Adipocyte (in vitro differentiated cells): ENCODE data around the gene SUSD6.

Experiments used
- DNase-seq: peaks from one replicate; pipeline ENCODE4 v3.0.0-alpha.2; 2015; ENCODE audit warnings: low read depth
- H3K27me3 ChIP-seq: replicated peaks from 2 replicates; pipeline ENCODE4 v1.7.0; 2013; ENCODE audit warnings: mild to moderate bottlenecking, low read length, moderate library complexity; ENCODE audit not compliant: control insufficient read depth, insufficient read depth
- H3K36me3 ChIP-seq: 2 replicates; pipeline ENCODE4 v1.7.0; 2013; ENCODE audit warnings: low read length, mild to moderate bottlenecking, moderate library complexity; ENCODE audit not compliant: control insufficient read depth, insufficient read depth, severe bottlenecking
- H3K4me1 ChIP-seq: 2 replicates; pipeline ENCODE4 v1.7.0; 2013; ENCODE audit warnings: mild to moderate bottlenecking, low read length, moderate library complexity; ENCODE audit not compliant: control insufficient read depth, insufficient read depth
- H3K4me3 ChIP-seq: 2 replicates; pipeline ENCODE4 v1.7.0; 2013; ENCODE audit warnings: mild to moderate bottlenecking, low read length, moderate library complexity
- H3K9ac ChIP-seq: 2 replicates; pipeline ENCODE4 v1.7.0; 2013; ENCODE audit warnings: mild to moderate bottlenecking, low read length, moderate library complexity
- H3K9me3 ChIP-seq: 2 replicates; pipeline ENCODE4 v1.7.0; 2013; ENCODE audit warnings: mild to moderate bottlenecking, low read length, moderate library complexity; ENCODE audit not compliant: control insufficient read depth

The SUSD6 gene, protein sequence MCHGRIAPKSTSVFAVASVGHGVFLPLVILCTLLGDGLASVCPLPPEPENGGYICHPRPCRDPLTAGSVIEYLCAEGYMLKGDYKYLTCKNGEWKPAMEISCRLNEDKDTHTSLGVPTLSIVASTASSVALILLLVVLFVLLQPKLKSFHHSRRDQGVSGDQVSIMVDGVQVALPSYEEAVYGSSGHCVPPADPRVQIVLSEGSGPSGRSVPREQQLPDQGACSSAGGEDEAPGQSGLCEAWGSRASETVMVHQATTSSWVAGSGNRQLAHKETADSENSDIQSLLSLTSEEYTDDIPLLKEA

GRCh38 chr14:69611172-69612013 lies at the start of gene SUSD6:
Gene SUSD6 (plus strand): TSS chr14:69611596. CDS start chr14:69658593, 46,997 bp downstream.
- Histone ChIP-seq H3K27me3 (no peaks in the 10 kb centered on the region), H3K4me1 (peaks cover 61% of the 10 kb centered on the region), H3K9ac (peak within 1 kb of the TSS; percentile 94), H3K36me3 (no peaks in the 10 kb centered on the region), H3K9me3 (no peaks in the 10 kb centered on the region), H3K4me3 (peak within 1 kb of the TSS; percentile 94)
- DNase-seq = peak; percentile 96

- Histone ChIP-seq H3K36me3 (no peaks in the 10 kb centered on the region), H3K4me3 (no peak overlapping the region), H3K4me1 (no peaks in the 10 kb centered on the region), H3K9me3 (no peaks in the 10 kb centered on the region), H3K9ac (no peak overlapping the region), H3K27me3 (peaks cover 83% of the 10 kb centered on the region)
- no peak for DNase-seq
Measured at GRCh38 chr14:69561893-69562292, 49.5 kb upstream of the SUSD6 start.

DNA sequence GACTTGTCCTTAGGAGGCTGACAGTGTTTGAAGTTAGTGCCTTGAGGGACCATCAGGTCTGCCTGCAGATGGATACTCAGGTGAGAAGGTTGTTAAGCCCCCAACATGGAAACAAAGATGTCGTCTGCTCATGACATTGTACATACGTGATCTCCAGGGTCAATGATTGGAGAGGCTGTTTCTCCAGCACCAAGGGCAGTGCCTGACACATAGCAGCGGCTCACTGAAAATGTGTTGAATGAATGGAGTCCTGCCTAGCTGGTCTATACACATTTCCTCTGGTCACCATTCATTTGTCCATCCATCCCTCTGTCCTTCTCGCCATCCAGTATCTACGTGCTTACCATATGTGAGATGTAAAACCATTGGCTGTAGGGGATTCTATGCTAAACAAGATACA lies 43.8 kb upstream of the SUSD6 start:
- no peak for DNase-seq
- Histone ChIP-seq H3K9ac (no peak overlapping the region), H3K4me1 (no peaks in the 10 kb centered on the region), H3K27me3 (peaks cover 87% of the 10 kb centered on the region), H3K36me3 (no peaks in the 10 kb centered on the region), H3K4me3 (no peak overlapping the region), H3K9me3 (no peaks in the 10 kb centered on the region)

DNA sequence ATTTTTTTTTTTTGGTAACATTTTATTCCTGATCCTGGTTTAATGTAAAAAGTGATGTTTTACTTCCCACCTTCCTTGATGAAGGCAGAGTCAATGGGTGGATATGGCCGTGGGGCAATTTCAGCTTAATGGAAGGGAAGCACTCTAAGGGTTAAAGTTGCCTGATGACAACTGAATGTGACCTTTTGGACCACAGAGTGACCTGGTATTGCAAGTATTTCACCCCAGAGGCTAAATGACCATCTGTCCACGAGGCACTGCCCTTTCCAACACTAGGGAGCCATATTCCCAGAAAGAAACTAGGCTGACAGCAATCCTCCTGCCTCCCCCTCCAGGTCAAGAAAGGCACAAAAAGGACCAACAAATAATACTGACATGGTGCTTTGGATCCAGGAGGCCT lies 41.5 kb upstream of the SUSD6 start:
- Histone ChIP-seq H3K9me3 (no peaks in the 10 kb centered on the region), H3K4me3 (no peak overlapping the region), H3K4me1 (no peaks in the 10 kb centered on the region), H3K36me3 (no peaks in the 10 kb centered on the region), H3K27me3 (peaks cover 84% of the 10 kb centered on the region), H3K9ac (no peak overlapping the region)
- DNase-seq = no peak

- H3K27me3 ChIP-seq = peaks cover 82% of the 10 kb centered on the region
- H3K36me3 ChIP-seq = no peaks in the 10 kb centered on the region
- H3K9ac ChIP-seq = no peak overlapping the region
- H3K9me3 ChIP-seq = no peaks in the 10 kb centered on the region
- no peaks in the 10 kb centered on the region for H3K4me1 ChIP-seq
- DNase-seq = no peak
- H3K4me3 ChIP-seq = no peak overlapping the region
Measured at GRCh38 chr14:69570836-69571330, 40.5 kb upstream of the SUSD6 start.

DNA sequence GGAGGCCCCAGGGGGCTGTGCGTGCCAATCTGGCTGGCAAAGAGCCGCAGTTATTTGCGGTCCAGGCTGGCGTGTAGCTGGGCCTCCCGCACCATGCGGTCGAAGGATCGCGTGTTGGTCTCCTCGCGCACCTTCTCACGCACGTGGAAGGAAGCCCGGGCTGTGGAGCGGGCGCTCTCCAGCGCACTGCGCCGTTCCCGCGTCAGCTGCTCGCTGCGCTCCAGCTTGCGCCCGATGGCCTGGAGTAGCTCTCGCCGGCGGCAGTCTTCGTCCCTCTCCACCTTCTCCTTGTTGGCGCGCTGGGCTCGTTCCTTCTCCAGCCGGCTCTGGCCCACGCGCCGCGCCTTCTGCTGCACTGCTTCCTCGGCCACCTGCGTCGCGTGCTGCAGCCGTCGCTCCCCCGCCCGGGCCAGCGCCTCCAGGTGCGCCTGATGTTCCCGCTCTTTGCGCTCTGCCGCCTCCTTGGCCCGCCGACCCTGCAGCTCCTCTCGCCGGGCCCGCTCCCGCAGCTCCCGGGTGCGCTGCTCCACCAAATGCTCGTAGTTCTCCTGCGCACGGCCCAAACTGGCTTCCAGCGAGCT lies 39.9 kb upstream of the SUSD6 start:
- no peak for DNase-seq
- Histone ChIP-seq H3K4me1 (no peaks in the 10 kb centered on the region), H3K36me3 (no peaks in the 10 kb centered on the region), H3K9ac (no peak overlapping the region), H3K4me3 (peak overlapping the region; percentile 66), H3K27me3 (peaks cover 77% of the 10 kb centered on the region), H3K9me3 (no peaks in the 10 kb centered on the region)

DNA sequence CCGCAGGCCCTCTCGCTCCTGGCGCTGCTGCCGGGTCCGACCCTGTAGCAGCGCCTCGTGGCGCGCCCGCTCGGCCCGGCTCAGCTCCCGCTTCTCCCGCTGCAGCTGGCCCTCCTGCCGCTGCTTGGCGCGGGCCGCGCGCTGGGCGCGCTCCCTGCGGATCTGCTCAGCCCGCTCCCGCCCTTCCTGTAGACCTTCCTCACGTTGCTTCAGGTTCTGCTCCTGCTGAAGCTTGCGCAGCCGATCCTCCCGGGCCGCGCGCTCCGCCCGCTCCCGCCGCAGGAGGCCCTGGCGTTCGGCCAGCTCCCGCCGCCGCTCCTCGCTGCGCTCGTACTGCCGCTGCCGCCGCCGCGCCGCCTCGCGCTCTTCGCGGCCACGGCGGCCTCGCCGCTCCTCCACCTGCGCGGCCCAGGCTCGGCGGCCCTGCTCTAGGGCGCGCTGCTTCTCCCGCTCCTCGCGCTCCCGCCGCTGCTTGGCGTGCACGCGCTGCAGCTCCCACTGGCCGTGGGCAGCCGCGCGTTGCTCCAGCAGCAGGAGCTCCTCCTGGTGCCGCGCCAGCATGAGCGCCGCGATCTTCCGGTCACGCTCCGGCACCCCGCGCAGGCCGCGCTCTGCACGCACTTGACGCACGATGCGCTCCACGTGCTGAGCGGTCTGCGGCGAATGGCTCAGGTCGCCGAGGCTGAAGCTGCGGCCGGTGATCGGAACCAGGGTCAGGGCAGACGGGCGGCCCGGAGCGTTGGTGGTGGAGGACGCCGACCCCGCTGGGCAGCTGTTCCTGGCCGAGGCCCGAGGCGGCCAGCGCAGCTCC lies 39.2 kb upstream of the SUSD6 start:
- Histone ChIP-seq H3K4me3 (peak overlapping the region; percentile 66), H3K4me1 (no peaks in the 10 kb centered on the region), H3K9me3 (no peaks in the 10 kb centered on the region), H3K9ac (no peak overlapping the region), H3K27me3 (peaks cover 71% of the 10 kb centered on the region), H3K36me3 (no peaks in the 10 kb centered on the region)
- no peak for DNase-seq

DNA sequence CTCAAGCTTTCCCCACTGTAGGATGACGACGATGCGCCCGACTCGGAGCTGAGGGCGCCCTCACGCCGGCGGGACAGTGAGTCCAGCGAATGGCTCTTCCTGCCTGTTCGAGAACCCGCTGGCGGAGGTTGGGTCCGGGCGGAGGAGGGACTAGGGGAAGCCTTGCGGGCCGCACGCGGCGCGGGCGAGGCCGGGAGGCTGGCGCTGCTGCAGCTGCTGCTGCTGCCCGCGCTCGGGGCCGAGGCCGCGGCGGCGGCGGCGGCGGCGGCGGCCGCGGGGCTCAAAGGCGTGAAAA lies 38.6 kb upstream of the SUSD6 start:
- DNase-seq = no peak
- Histone ChIP-seq H3K36me3 (no peaks in the 10 kb centered on the region), H3K9ac (no peak overlapping the region), H3K9me3 (no peaks in the 10 kb centered on the region), H3K27me3 (peaks cover 66% of the 10 kb centered on the region), H3K4me1 (no peaks in the 10 kb centered on the region), H3K4me3 (no peak overlapping the region)

GRCh38 chr14:69573205-69573830 lies 38.1 kb upstream of the SUSD6 start:
- no peaks in the 10 kb centered on the region for H3K4me1 ChIP-seq
- H3K36me3 ChIP-seq = no peaks in the 10 kb centered on the region
- no peak overlapping the region for H3K9ac ChIP-seq
- H3K4me3 ChIP-seq = no peak overlapping the region
- peaks cover 61% of the 10 kb centered on the region for H3K27me3 ChIP-seq
- DNase-seq = no peak
- H3K9me3 ChIP-seq = no peaks in the 10 kb centered on the region

DNA sequence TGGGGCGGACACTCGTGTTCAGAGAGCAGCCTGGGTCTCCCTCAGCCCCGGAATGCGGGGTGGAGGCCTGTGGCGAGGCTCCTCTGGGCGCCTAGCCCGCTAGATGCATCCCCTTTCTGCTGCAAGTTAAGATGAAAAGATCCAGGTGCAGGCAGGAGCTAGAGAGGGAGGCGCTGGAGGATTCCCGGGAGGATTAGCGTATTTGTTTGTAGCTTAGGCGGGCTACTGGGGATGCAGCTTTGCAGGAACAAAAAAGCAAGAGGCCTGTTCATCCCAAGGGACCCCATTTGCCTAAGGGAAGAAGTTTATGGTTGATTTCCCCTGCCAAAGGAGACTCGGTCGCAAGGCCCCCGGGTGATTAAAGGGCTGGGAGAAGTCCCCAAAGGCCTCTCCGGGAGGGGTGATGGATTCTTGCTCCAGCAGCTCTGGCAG lies 37.5 kb upstream of the SUSD6 start:
- Histone ChIP-seq H3K9me3 (no peaks in the 10 kb centered on the region), H3K4me1 (no peaks in the 10 kb centered on the region), H3K27me3 (peaks cover 55% of the 10 kb centered on the region), H3K9ac (no peak overlapping the region), H3K4me3 (no peak overlapping the region), H3K36me3 (no peaks in the 10 kb centered on the region)
- DNase-seq = no peak
